Thyroid gland (tissue), 4 donors: ENCODE data around the gene GBP2. TPM values are rescaled to one million over a fixed set of nuclear protein-coding genes. Genes with fewer than 3 reads are reported as not detected.

Experiments used
- DNase-seq, 2 donors: peaks; one replicate each; pipeline ENCODE4 v3.0.0-alpha.2; 2019
- H3K27ac ChIP-seq, 3 donors: fragments of 200-600 bp; sonication (generic); 1 replicate in 2 of 3; 2 replicates in 1 of 3; pipeline ENCODE4 v1.5.1; 2016 to 2019; ENCODE audit warnings: mild to moderate bottlenecking in 1 of 3, moderate library complexity in 1 of 3
- H3K27me3 ChIP-seq: fragments of 200-600 bp; sonication (generic); one replicate; pipeline ENCODE4 v1.5.1; 2019
- H3K36me3 ChIP-seq, 2 donors: fragments of 200-600 bp; sonication (generic); one replicate each; pipeline ENCODE4 v1.5.1; 2016 to 2019
- H3K4me1 ChIP-seq, 2 donors: fragments of 200-600 bp; sonication (generic); one replicate each; pipeline ENCODE4 v1.5.1; 2017 to 2019
- H3K4me3 ChIP-seq, 3 donors: fragments of 200-600 bp; sonication (generic); replicated peaks in 1 of 3; 1 replicate in 2 of 3; 2 replicates in 1 of 3; pipeline ENCODE4 v1.5.1; 2016; ENCODE audit warnings: mild to moderate bottlenecking in 1 of 3
- H3K9me3 ChIP-seq: fragments of 200-600 bp; sonication (generic); one replicate; pipeline ENCODE4 v1.5.1; 2017
- POLR2A ChIP-seq, 2 donors: fragments of 450-650 bp; IDR thresholded peaks; one replicate each; pipeline ENCODE4 v1.6.1; 2017; ENCODE audit warnings: antibody characterized with exemption in 2 of 2, mild to moderate bottlenecking in 2 of 2, moderate library complexity in 1 of 2
- WGBS, 2 donors: methylation state at CpG; one replicate each; pipeline ENCODE4 v1.1.5; 2017; 5-methylcytosine and 5-hydroxymethylcytosine counted together
- intact Hi-C: fragments of 100-400 bp; cut with DNase I; formaldehyde crosslinking; loops from one replicate; pipeline ENCODE4 v1.15.1; 2023
- total RNA-seq, 4 donors: library from RNA; depleted of rRNA; stranded (reverse); fragments of >200 nt; gene quantifications; one replicate each; pipeline ENCODE4 v1.2.3, GENCODE V29; 2016
- TF ChIP-seq, protein P1 (sequence below), 6 experiments: fragments of 200-600 bp in 3 of 6; fragments of 450-650 bp in 3 of 6; sonication (generic) in 3 of 6; IDR thresholded peaks; one replicate each; pipeline ENCODE4 v1.5.1; 2016 to 2019; ENCODE audit warnings: antibody characterized with exemption in 6 of 6, mild to moderate bottlenecking in 2 of 6, inconsistent platforms in 1 of 6, moderate library complexity in 1 of 6

The GBP2 gene
- total RNA-seq, 4 donors from 2014 or later: 11.0 to 44.3 (median 17.2) TPM

DNA sequence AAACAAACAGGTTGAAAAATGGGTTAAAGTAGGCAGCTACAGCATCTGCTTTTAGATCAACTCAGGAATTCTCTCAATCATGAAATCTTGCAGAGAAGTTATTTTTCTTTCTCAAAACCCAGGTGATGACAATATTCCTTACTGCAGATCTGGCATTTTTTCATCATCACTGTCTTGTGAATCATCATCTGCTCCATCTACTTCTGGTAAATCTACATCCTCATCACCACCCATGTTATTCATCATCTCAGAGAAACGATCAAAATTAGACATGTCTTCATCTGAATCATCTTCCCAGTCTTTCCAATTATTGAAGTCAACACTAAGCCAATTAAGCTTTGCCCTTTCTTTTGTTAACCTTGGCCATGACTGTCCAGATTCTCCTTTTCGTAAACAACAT is 21.8 kb downstream of the GBP2 start:
- no peak for TF ChIP-seq POLR2A (IDR thresholded peaks at IDR 0.05)
- TF ChIP-seq, protein P1, sequence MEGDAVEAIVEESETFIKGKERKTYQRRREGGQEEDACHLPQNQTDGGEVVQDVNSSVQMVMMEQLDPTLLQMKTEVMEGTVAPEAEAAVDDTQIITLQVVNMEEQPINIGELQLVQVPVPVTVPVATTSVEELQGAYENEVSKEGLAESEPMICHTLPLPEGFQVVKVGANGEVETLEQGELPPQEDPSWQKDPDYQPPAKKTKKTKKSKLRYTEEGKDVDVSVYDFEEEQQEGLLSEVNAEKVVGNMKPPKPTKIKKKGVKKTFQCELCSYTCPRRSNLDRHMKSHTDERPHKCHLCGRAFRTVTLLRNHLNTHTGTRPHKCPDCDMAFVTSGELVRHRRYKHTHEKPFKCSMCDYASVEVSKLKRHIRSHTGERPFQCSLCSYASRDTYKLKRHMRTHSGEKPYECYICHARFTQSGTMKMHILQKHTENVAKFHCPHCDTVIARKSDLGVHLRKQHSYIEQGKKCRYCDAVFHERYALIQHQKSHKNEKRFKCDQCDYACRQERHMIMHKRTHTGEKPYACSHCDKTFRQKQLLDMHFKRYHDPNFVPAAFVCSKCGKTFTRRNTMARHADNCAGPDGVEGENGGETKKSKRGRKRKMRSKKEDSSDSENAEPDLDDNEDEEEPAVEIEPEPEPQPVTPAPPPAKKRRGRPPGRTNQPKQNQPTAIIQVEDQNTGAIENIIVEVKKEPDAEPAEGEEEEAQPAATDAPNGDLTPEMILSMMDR (IDR thresholded peaks at IDR 0.05): no peak
- Histone ChIP-seq H3K4me1 (no peaks in the 10 kb centered on the region), H3K36me3 (peaks cover 0 to 5% of the 10 kb centered on the region in 2 donors), H3K27ac (no peak overlapping the region), H3K4me3 (no peak overlapping the region), H3K9me3 (no peaks in the 10 kb centered on the region), H3K27me3 (no peaks in the 10 kb centered on the region)
- 91 to 97% methylated on average over 2 of the region's 2 CpGs for WGBS, 2 donors
- DNase-seq: no peak
- intact Hi-C loops: no loop called here

DNA sequence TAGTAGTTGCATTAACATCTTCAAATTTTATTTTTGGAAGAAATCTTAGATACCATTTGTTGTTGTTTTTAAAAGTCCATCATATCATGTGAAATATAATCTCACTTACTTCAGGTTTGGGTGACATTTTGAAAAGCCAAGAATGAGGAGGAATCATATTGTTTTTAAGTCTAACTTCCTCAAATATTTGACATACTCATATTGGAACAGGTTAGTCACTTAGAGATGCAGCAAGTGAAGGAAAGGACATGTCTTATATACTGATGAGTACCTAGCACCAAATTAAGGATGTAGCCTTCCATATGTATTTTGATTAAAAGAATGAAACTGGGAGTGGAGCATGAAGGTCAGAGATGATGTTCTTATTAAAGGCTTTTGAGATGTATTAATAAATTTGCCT is 23.9 kb downstream of the GBP2 start:
- peaks cover 0 to 5% of the 10 kb centered on the region in 2 donors for H3K36me3 ChIP-seq
- TF ChIP-seq, protein P1 (IDR thresholded peaks at IDR 0.05): no peak
- TF ChIP-seq POLR2A (IDR thresholded peaks at IDR 0.05): no peak
- H3K27ac ChIP-seq: no peak overlapping the region
- no peak overlapping the region for H3K4me3 ChIP-seq
- H3K9me3 ChIP-seq: no peaks in the 10 kb centered on the region
- no peaks in the 10 kb centered on the region for H3K4me1 ChIP-seq
- no peak for DNase-seq
- intact Hi-C loops: no loop called here
- H3K27me3 ChIP-seq: no peaks in the 10 kb centered on the region

DNA sequence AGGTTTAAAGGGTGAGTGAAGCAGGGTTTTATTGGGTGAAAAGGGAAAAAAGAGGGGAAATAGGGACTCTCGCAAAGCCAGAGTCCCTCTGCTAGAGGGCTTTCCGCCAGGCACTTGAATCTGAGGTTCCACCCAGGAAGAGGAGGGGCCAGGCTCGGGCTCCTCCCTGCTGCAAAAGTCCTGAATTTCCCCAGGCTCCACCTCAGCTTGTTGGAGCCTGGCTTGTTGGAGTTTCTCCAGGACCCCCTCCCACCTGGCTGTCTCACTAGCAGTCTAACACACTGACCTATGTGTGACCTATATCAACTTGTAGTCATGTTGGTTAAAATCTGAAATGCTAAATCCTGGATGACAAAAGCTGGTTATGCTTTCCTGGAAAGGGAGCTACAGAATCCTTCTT is 25.5 kb downstream of the GBP2 start:
- H3K4me1 ChIP-seq: no peaks in the 10 kb centered on the region
- 91 to 97% methylated on average over 3 of the region's 3 CpGs for WGBS, 2 donors
- intact Hi-C loops: no loop called here

DNA sequence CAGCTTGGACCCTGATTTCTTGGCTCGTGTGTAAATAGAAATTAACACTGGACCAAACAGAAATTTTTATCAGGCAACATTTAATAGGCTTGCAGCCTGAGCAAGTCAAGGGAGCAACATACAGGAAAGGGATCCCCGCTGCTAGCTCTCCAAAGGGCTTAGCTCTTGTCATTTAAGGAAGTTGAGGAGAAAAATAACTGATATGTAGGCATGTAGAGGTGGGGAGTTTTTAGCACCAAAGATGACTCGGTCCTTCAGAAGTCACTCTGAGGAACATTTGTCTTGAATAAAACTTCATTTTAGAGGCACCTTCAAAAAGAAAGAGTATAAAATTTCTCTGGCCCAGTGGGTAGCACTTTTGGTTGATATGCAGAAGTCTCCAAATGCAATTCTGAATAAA is 27.1 kb downstream of the GBP2 start:
- 75 to 87% methylated on average over 3 of the region's 3 CpGs for WGBS, 2 donors
- DNase-seq: no peak
- intact Hi-C loops: no loop called here
- no peaks in the 10 kb centered on the region for H3K4me1 ChIP-seq
- no peak for TF ChIP-seq POLR2A (IDR thresholded peaks at IDR 0.05)
- TF ChIP-seq, protein P1 (IDR thresholded peaks at IDR 0.05): no peak
- no peak overlapping the region for H3K27ac ChIP-seq
- H3K4me3 ChIP-seq: no peak overlapping the region
- H3K9me3 ChIP-seq: no peaks in the 10 kb centered on the region
- H3K36me3 ChIP-seq: no peaks in the 10 kb centered on the region
- H3K27me3 ChIP-seq: no peaks in the 10 kb centered on the region

More for the DNA sequence above, 25.5 kb downstream of the GBP2 start:
- H3K36me3 ChIP-seq: no peaks in the 10 kb centered on the region
- no peaks in the 10 kb centered on the region for H3K9me3 ChIP-seq
- no peak overlapping the region for H3K4me3 ChIP-seq
- H3K27ac ChIP-seq: no peak overlapping the region
- TF ChIP-seq POLR2A (IDR thresholded peaks at IDR 0.05): no peak
- TF ChIP-seq, protein P1 (IDR thresholded peaks at IDR 0.05): no peak
- H3K27me3 ChIP-seq: no peaks in the 10 kb centered on the region
- no peak for DNase-seq

DNA sequence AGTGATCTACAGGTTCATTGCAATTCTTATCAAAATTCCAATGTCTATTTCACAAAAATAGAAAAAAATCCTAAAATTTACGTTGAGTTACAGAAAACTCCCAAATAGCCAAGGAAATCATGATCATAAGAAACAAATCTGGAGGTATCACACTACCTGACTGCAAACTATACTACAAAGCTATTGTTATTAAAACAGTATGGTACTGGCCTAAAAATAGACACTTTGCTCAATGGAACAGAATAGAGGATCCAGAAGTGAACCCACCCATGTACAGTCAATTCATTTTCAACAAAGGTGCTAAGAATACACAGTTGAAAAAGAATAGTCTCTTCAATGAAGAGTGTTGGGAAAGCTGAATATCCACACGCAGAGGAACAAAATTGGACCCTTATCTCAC is 30.2 kb downstream of the GBP2 start:
- intact Hi-C loops: no loop called here
- TF ChIP-seq, protein P1 (IDR thresholded peaks at IDR 0.05): no peak
- TF ChIP-seq POLR2A (IDR thresholded peaks at IDR 0.05): no peak
- Histone ChIP-seq H3K4me1 (no peaks in the 10 kb centered on the region), H3K4me3 (no peak overlapping the region), H3K27me3 (no peaks in the 10 kb centered on the region), H3K36me3 (no peaks in the 10 kb centered on the region), H3K27ac (no peak overlapping the region), H3K9me3 (no peaks in the 10 kb centered on the region)
- no peak for DNase-seq
- WGBS, 2 donors: 90 to 95% methylated on average over 2 of the region's 2 CpGs
